Ishikawa (cell line): ENCODE results near the gene OR10J1.

Experiments
- CEBPB ChIP-seq: IDR thresholded peaks from 2 replicates; pipeline ENCODE4 v1.6.1; 2012
- EGR1 ChIP-seq: IDR thresholded peaks from 2 replicates; pipeline ENCODE4 v1.6.1; 2012
- EP300 ChIP-seq: IDR thresholded peaks from 2 replicates; pipeline ENCODE4 v1.6.1; 2012; ENCODE audit warnings: borderline replicate concordance
- FOXM1 ChIP-seq: IDR thresholded peaks from 2 replicates; pipeline ENCODE4 v1.6.1; 2012; ENCODE audit warnings: low read depth, borderline replicate concordance
- RAD21 ChIP-seq: IDR thresholded peaks from 2 replicates; pipeline ENCODE4 v1.6.1; 2012; ENCODE audit warnings: low read depth
- REST ChIP-seq: IDR thresholded peaks from 2 replicates; pipeline ENCODE4 v1.6.1; 2012; ENCODE audit warnings: low read depth, mild to moderate bottlenecking
- TCF12 ChIP-seq: IDR thresholded peaks from 2 replicates; pipeline ENCODE4 v1.6.1; 2012; ENCODE audit warnings: low read depth
- TEAD4 ChIP-seq: IDR thresholded peaks from 2 replicates; pipeline ENCODE4 v1.6.1; 2012
- YY1 ChIP-seq: IDR thresholded peaks from 2 replicates; pipeline ENCODE4 v1.6.1; 2012; ENCODE audit warnings: low read depth
- ZBTB7A ChIP-seq: IDR thresholded peaks from 2 replicates; pipeline ENCODE4 v1.6.1; 2012; ENCODE audit warnings: low read depth

- TF ChIP-seq CEBPB: no peak
- no peak for TF ChIP-seq TEAD4
- no peak for TF ChIP-seq EP300
- TF ChIP-seq RAD21: no peak
- TF ChIP-seq EGR1: no peak
- no peak for TF ChIP-seq REST
- no peak for TF ChIP-seq YY1
- no peak for TF ChIP-seq ZBTB7A
- no peak for TF ChIP-seq TCF12
- no peak for TF ChIP-seq FOXM1
These were observed 32.7 kb upstream of the OR10J1 start for GRCh38 chr1:159406821-159407220.
